ENCODE data around the gene PPP1R1A.

The PPP1R1A gene

GRCh38 chr12:54571193-54572188, 17.0 kb downstream of the PPP1R1A start:
- DNase-seq (ENCODE audit: low spot score): no peak

- DNase-seq (ENCODE audit: low spot score): no peak
Observed at GRCh38 chr12:54569995-54570528, 18.4 kb downstream of the PPP1R1A start.

DNA sequence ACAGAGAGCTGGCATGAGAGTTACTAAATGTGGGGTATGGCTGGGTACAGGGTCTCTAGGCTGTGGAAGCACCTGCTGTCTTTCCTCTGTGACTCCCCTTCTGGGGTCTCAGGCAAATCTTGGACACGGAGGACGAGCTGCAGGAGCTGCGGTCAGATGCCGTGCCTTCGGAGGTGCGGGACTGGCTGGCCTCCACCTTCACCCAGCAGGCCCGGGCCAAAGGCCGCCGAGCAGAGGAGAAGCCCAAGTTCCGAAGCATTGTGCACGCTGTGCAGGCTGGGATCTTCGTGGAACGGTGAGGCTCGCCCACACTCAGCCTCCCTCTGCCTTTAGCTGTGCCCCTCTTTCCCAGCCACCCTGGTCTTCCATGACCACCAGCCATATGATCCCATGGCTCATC, 19.4 kb downstream of the PPP1R1A start:
- DNase-seq (ENCODE audit: low spot score): no peak

- DNase-seq (ENCODE audit: low spot score): no peak
Observed at GRCh38 chr12:54566792-54567191, 21.7 kb downstream of the PPP1R1A start.

DNA sequence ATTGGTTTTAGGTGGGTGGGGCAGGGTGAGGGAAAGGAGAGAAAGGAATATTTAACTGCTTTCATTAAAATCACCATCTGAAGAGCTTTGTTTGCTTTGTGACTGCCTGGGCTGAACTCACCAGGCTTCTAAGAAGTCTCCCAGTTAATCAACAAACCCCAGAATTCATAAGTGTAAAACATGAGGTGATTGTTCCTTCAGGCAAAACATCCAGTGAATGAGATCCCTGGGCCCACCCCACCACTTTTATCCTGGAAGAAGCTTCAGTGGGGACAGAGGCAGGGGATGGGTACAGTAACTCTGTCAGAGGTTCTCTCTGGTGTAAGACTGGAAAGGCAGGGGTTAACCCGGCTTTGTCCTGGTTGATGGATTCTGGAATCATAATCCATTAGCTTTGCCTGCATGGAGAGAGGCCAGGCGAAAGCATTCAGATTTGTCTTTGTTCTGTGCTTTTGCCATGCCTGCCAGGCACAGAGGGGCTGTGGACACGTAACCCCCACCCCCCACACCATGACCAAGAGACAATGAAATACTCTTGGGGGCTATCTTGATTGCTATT, 22.4 kb downstream of the PPP1R1A start:
- no peak for DNase-seq (ENCODE audit: low spot score)

GRCh38 chr12:54565310-54565985, 23.0 kb downstream of the PPP1R1A start:
- no peak for DNase-seq (ENCODE audit: low spot score)

GRCh38 chr12:54564768-54565167, 23.7 kb downstream of the PPP1R1A start:
- DNase-seq (ENCODE audit: low spot score): no peak

DNA sequence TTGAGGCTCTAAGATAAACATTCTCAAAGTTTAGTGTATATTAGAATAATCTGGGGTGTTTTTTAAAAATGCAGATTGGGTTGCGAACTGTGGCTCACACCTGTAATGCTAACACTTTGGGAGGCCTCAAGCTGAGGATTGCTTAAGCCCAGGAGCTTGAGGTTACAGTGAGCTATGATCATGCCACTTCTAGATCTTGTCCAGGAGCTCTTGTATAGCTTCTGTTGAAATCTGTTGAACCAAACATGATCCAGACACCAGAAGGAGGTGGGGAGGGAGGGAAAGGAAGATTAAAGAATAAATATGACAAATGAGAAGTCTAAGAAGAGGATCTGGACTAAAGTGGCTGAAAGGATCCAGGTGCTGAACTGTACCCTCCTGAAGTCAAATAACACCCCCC, 24.7 kb downstream of the PPP1R1A start:
- DNase-seq (ENCODE audit: low spot score): no peak

DNA sequence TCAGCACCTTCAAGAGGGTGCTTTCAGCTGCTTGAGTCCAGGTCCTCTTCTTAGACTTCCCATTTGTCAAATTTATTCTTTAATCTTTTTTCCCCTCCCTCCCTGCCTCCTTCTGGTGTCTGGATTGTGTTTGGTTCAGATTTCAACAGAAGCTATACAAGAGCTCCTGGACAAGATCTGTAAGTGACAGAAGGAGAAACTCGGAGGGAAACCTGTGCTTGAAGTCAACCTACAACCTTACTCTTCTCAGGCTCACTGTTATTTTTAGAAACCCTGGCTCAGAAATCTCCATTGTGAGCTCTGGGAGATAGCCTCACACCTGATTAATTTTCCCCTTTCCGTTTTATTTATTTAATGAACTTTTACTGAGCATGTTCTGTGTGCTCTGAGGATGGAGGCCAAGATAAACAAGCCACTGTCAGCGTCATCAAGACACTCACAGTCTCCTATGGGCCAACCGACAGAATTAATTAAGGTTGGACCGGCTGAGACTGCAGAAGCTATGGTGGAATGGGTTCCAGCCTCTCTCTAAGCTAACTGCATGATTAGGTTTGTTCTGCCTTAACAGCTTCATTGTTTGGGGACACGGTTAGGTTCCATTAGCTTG, 25.6 kb downstream of the PPP1R1A start:
- DNase-seq (ENCODE audit: low spot score): no peak

DNA sequence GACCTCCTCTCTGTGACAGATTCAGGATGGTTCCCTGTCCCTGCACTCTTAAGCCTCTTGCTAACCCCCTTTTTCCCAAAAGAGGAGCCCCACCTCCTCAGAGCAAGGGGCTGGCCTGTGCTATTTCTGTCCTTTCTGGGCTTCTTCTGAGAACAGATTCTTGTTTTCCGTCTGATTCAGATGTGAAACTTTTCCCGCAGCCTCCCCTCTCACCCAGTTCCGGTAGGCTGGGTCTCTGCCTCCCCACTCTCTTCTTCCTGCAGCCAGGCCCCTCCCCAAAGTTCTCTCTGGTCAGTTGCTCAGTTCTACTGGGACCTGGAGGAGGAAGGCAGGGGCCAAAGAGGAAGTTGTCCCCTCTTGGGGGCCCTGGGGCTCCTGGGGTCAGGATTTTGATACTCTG, 27.3 kb downstream of the PPP1R1A start:
- DNase-seq (ENCODE audit: low spot score): no peak

GRCh38 chr12:54560374-54560858, 28.0 kb downstream of the PPP1R1A start:
- peak; percentile 93 for DNase-seq (ENCODE audit: low spot score)

DNA sequence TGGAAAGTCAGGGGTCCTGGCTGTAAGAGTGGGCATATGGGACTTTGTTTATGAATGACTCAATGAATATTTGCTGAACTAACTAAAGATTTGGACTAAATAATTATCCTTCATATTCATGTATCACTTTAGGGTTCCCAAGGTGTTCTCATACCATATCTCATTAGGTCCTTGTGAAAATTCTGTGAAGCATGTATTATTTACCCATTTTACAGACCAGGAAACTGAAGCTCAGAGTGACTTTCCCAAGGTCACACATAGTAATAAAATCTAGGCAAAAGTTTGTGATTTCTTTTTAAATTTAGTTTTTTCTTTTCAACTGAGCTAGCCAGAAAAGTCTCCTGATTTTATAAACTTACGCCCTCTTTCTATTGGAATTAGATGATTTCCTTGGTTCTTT, 29.7 kb downstream of the PPP1R1A start:
- no peak for DNase-seq (ENCODE audit: low spot score)

GRCh38 chr12:54558311-54558710, 30.1 kb downstream of the PPP1R1A start:
- no peak for DNase-seq (ENCODE audit: low spot score)

DNA sequence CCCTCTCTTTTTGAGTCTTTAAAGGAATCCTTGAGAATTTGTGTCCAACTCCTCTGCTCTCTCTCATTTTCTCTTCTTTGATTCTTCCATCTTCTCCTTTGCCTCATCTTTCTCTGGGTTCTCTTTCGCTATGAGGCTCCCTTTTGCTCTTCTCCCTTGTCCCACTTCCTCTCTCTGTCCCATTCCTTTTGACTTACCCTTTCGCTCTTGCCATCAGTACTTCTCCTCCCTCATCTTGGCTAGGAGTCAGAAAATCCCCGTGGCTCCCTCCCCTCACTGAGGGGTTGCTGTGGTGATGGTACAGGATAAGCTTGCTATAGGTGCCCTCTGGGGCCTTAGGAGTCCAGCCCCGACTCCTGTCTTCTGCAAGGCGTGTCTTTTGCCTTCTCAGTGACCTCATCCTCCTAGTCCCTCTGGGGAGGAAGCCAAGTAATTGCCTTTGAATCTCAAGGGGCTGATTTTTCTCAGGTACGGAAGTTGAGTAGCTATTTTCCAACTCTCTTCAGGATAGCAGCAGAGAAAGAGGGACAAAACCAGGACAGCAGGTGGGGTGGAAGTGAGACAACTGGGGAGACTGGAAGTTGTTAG, 32.7 kb downstream of the PPP1R1A start:
- DNase-seq (ENCODE audit: low spot score): no peak

DNA sequence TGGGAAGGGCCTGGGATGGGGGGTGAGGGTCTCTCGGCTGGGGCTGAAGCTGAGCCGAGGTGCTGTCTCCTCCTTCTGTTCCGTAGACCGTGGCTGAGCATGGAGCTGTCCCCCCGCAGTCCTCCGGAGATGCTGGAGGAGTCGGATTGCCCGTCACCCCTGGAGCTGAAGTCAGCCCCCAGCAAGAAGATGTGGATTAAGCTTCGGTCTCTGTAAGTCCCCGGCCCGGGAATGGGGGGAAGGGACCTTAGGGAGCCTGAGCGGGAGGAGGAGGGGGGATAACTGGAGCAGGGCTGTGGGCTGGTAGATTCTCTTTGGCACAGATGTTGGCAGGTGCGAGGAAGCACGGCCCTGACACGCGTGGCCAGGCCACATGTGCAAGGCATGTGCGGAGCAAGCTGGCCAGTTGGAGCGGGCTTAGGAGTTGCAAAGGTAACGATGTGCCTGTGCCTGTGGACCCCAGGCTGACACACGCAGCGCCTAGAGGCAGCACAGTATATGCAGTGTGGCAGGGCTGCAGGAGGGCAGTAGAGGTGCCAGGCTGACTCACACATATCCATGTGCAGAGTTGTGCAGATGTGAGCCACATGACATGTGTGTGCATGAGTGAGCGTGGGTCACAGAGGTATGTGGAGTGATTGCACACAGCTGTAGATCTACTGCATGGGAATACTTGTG, 38.5 kb downstream of the PPP1R1A start:
- DNase-seq (ENCODE audit: low spot score): peak; percentile 9

DNA sequence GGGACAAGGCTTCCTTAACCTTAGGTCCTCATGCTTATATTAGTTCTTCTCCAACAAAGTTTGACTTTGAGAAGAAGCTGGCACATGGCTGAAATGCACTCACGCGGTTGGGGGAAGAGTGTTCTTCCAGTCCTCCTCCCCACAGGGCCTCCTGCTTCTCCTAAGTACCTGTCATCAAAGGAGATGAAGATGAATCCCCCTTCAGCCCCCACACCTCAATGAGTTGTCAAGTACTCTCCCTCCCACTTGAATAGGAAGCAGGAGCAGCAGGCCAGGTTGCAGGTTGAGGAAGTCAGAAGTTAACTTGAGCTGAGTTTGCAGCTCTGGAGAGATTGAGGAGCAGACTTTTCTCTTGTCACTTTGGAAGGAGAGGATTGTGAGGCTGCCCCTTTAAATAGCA, 41.9 kb downstream of the PPP1R1A start:
- no peak for DNase-seq (ENCODE audit: low spot score)

GRCh38 chr12:54544743-54545142, 43.7 kb downstream of the PPP1R1A start:
- DNase-seq (ENCODE audit: low spot score): no peak

GRCh38 chr12:54543526-54543925, 44.9 kb downstream of the PPP1R1A start:
- DNase-seq (ENCODE audit: low spot score): no peak

GRCh38 chr12:54541751-54542290, 46.6 kb downstream of the PPP1R1A start:
- no peak for DNase-seq (ENCODE audit: low spot score)

- DNase-seq (ENCODE audit: low spot score): no peak
Observed at GRCh38 chr12:54538136-54538700, 50.2 kb downstream of the PPP1R1A start.

All from cerebellar cortex (tissue), 1 donor.